ENCODE data around the gene AP1G1. TPM values are rescaled to one million over a fixed set of nuclear protein-coding genes. Genes with fewer than 3 reads are reported as not detected.

AP1G1 gene
- polyA plus RNA-seq, 1 donor (not counting 4 experiments of a cell fraction or from before 2014, with no cell fraction given) = 62.5 TPM

GRCh38 chr16:71709229-71709781 is 99.3 kb downstream of the AP1G1 start:
- no peaks in the 10 kb centered on the region for H3K9me3 ChIP-seq (ENCODE audit: control insufficient read depth, low read depth, low read length)
- peak overlapping the region in 1 of 3 experiments; percentile 8 for H3K4me3 ChIP-seq (ENCODE audit: control insufficient read depth in 2 of 3, extremely low read depth in 1 of 3, insufficient read depth in 2 of 3, low read depth in 1 of 3, low read length in 3 of 3)
- no peak overlapping the region for H3K9ac ChIP-seq (ENCODE audit: control insufficient read depth, extremely low read depth, insufficient read depth, low read length)
- peaks cover 0 to 1% of the 10 kb centered on the region in 2 experiments for H3K36me3 ChIP-seq (ENCODE audit: control insufficient read depth in 2 of 2, extremely low read depth in 1 of 2, insufficient read depth in 2 of 2, low read length in 2 of 2)
- no peak for TF ChIP-seq EZH2 (IDR thresholded peaks at IDR 0.05; ENCODE audit: low read length)
- TF ChIP-seq, protein P1, sequence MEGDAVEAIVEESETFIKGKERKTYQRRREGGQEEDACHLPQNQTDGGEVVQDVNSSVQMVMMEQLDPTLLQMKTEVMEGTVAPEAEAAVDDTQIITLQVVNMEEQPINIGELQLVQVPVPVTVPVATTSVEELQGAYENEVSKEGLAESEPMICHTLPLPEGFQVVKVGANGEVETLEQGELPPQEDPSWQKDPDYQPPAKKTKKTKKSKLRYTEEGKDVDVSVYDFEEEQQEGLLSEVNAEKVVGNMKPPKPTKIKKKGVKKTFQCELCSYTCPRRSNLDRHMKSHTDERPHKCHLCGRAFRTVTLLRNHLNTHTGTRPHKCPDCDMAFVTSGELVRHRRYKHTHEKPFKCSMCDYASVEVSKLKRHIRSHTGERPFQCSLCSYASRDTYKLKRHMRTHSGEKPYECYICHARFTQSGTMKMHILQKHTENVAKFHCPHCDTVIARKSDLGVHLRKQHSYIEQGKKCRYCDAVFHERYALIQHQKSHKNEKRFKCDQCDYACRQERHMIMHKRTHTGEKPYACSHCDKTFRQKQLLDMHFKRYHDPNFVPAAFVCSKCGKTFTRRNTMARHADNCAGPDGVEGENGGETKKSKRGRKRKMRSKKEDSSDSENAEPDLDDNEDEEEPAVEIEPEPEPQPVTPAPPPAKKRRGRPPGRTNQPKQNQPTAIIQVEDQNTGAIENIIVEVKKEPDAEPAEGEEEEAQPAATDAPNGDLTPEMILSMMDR (optimal IDR thresholded peaks at IDR 0.05 in 1 of 3, IDR thresholded peaks at IDR 0.05 in 1 of 3, conservative IDR thresholded peaks at IDR 0.05 in 1 of 3; ENCODE audit: extremely low read depth in 1 of 3, insufficient read depth in 2 of 3, low read length in 3 of 3) = no peak
- H3K79me2 ChIP-seq (ENCODE audit: control insufficient read depth, insufficient read depth, low read length) = peaks cover 21% of the 10 kb centered on the region
- H2AFZ ChIP-seq (ENCODE audit: control insufficient read depth, low read length) = no peak overlapping the region
- H3K9me1 ChIP-seq (ENCODE audit: control insufficient read depth, extremely low read depth, insufficient read depth, low read length) = no peaks in the 10 kb centered on the region
- dilution Hi-C loops (cut with MboI; ENCODE audit: extremely low pct_ligation_motif_present, low sequenced_read_pairs) = no loop called here
- H3K4me2 ChIP-seq (ENCODE audit: control insufficient read depth, extremely low read depth, insufficient read depth, low read depth, low read length) = peak overlapping the region; percentile 68
- H3K4me1 ChIP-seq (ENCODE audit: control insufficient read depth, extremely low read depth, insufficient read depth, low read length) = peaks cover 26% of the 10 kb centered on the region
- no peak overlapping the region for H3K27ac ChIP-seq (ENCODE audit: control insufficient read depth, insufficient read depth, low read length)
- DNase-seq (ENCODE audit: low read depth, low spot score) (no peak), FAIRE-seq (peak; percentile 9)
- H3K27me3 ChIP-seq (ENCODE audit: control insufficient read depth, extremely low read depth, insufficient read depth, low read length) = no peaks in the 10 kb centered on the region
- H4K20me1 ChIP-seq (ENCODE audit: control insufficient read depth, extremely low read depth, insufficient read depth, low read length) = no peaks in the 10 kb centered on the region

DNA sequence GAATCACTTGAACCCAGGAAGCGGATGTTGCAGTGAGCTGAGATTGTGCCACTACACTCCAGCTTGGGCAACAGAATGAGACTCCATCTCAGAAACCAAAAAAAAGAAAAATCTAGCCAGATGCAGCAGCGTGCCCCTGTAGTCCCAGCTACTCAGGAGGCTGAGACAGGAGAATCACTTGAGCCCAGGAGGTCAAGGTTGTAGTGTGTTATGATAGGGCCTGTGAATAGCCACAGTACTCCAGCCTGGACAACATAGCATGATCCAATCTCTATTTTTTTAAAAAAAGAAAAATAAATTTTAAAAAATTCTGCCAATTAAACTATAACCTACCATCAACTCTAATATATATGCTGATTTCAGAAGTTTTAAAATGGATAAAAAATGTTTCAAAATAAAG is 99.9 kb downstream of the AP1G1 start:
- no peak for TF ChIP-seq EZH2 (IDR thresholded peaks at IDR 0.05; ENCODE audit: low read length)
- TF ChIP-seq, protein P1 (optimal IDR thresholded peaks at IDR 0.05 in 1 of 3, IDR thresholded peaks at IDR 0.05 in 1 of 3, conservative IDR thresholded peaks at IDR 0.05 in 1 of 3; ENCODE audit: extremely low read depth in 1 of 3, insufficient read depth in 2 of 3, low read length in 3 of 3) = no peak
- Histone ChIP-seq H3K79me2 (ENCODE audit: control insufficient read depth, insufficient read depth, low read length) (peaks cover 21% of the 10 kb centered on the region), H3K4me1 (ENCODE audit: control insufficient read depth, extremely low read depth, insufficient read depth, low read length) (peaks cover 26% of the 10 kb centered on the region), H3K36me3 (ENCODE audit: control insufficient read depth in 2 of 2, extremely low read depth in 1 of 2, insufficient read depth in 2 of 2, low read length in 2 of 2) (no peaks in the 10 kb centered on the region), H3K4me2 (ENCODE audit: control insufficient read depth, extremely low read depth, insufficient read depth, low read depth, low read length) (no peak overlapping the region), H3K27ac (ENCODE audit: control insufficient read depth, insufficient read depth, low read length) (no peak overlapping the region), H2AFZ (ENCODE audit: control insufficient read depth, low read length) (no peak overlapping the region), H4K20me1 (ENCODE audit: control insufficient read depth, extremely low read depth, insufficient read depth, low read length) (no peaks in the 10 kb centered on the region), H3K9ac (ENCODE audit: control insufficient read depth, extremely low read depth, insufficient read depth, low read length) (no peak overlapping the region), H3K9me3 (ENCODE audit: control insufficient read depth, low read depth, low read length) (no peaks in the 10 kb centered on the region), H3K9me1 (ENCODE audit: control insufficient read depth, extremely low read depth, insufficient read depth, low read length) (no peaks in the 10 kb centered on the region), H3K27me3 (ENCODE audit: control insufficient read depth, extremely low read depth, insufficient read depth, low read length) (no peaks in the 10 kb centered on the region), H3K4me3 (ENCODE audit: control insufficient read depth in 2 of 3, extremely low read depth in 1 of 3, insufficient read depth in 2 of 3, low read depth in 1 of 3, low read length in 3 of 3) (no peak overlapping the region)
- DNase-seq (ENCODE audit: low read depth, low spot score) = no peak
- dilution Hi-C loops (cut with MboI; ENCODE audit: extremely low pct_ligation_motif_present, low sequenced_read_pairs) = no loop called here
- FAIRE-seq = no peak

Data from keratinocyte (primary cell).